Measurements from ENCODE around the gene RAP1GAP2.
A peak's percentile ranks its signal among the peaks of the same experiment; 100 is the strongest.

Gene RAP1GAP2

GRCh38 chr17:2802574-2802973, 6.3 kb downstream of the RAP1GAP2 start:
- H3K4me1 ChIP-seq (ENCODE audit: control insufficient read depth, insufficient read depth, low read length), result peaks cover 12% of the 10 kb centered on the region
- H3K36me3 ChIP-seq (ENCODE audit: control insufficient read depth, insufficient read depth, low read length), result no peaks in the 10 kb centered on the region
- no peaks in the 10 kb centered on the region for H3K27me3 ChIP-seq (ENCODE audit: control insufficient read depth, insufficient read depth, low read length)
- H3K9ac ChIP-seq (ENCODE audit: low read depth, low read length), result no peak overlapping the region
- H3K27ac ChIP-seq (ENCODE audit: low read depth, low read length), result no peak overlapping the region
- H3K4me3 ChIP-seq (ENCODE audit: low read depth, low read length), result no peak overlapping the region
- H3K9me3 ChIP-seq (ENCODE audit: control insufficient read depth, insufficient read depth, low read length), result no peaks in the 10 kb centered on the region

DNA sequence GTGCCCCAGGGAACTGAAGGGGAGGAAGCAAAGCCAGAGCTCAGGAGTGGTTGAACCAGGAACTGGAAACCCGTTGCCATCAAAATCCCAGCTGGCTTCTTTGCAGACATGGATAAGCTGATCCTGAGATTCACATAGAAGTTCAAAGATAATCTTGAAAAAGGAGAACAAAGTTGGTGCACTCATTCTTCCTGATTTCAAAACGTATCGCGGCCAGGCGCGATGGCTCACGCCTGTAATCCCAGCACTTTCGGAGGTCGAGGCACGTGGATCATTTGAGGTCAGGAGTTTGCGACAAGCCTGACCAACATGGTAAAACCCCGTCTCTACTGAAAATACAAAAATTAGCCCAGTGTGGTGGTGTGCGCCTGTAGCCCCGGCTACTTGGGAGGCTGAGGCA, 7.1 kb downstream of the RAP1GAP2 start:
- peaks cover 5% of the 10 kb centered on the region for H3K4me1 ChIP-seq (ENCODE audit: control insufficient read depth, insufficient read depth, low read length)
- no peaks in the 10 kb centered on the region for H3K36me3 ChIP-seq (ENCODE audit: control insufficient read depth, insufficient read depth, low read length)
- H3K27me3 ChIP-seq (ENCODE audit: control insufficient read depth, insufficient read depth, low read length), result no peaks in the 10 kb centered on the region
- H3K4me3 ChIP-seq (ENCODE audit: low read depth, low read length), result no peak overlapping the region
- H3K9ac ChIP-seq (ENCODE audit: low read depth, low read length), result no peak overlapping the region
- no peak overlapping the region for H3K27ac ChIP-seq (ENCODE audit: low read depth, low read length)
- no peaks in the 10 kb centered on the region for H3K9me3 ChIP-seq (ENCODE audit: control insufficient read depth, insufficient read depth, low read length)

DNA sequence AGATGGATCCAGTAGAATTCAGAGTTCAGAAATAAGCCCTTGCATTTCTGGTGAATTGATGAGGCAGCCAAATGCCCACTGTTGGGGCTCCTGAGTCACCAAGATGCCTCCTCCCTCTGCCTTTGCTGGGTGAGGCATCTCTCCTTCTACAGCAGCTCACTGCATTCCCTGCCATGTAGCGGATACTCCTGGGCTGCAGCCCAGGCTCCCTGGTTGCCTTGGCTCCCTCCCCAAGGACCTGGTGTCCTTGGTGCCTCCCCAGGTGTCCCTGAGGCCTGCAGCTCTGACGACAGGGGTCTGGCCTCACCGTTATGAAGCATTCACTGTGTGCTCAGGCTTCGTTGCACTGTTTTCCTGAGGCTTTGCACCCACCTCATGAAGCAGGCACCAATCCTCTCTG, 7.7 kb downstream of the RAP1GAP2 start:
- Histone ChIP-seq H3K27me3 (ENCODE audit: control insufficient read depth, insufficient read depth, low read length) (no peaks in the 10 kb centered on the region), H3K36me3 (ENCODE audit: control insufficient read depth, insufficient read depth, low read length) (no peaks in the 10 kb centered on the region), H3K27ac (ENCODE audit: low read depth, low read length) (no peak overlapping the region), H3K9ac (ENCODE audit: low read depth, low read length) (no peak overlapping the region), H3K4me1 (ENCODE audit: control insufficient read depth, insufficient read depth, low read length) (peaks cover 2% of the 10 kb centered on the region), H3K4me3 (ENCODE audit: low read depth, low read length) (no peak overlapping the region), H3K9me3 (ENCODE audit: control insufficient read depth, insufficient read depth, low read length) (no peaks in the 10 kb centered on the region)

- H3K36me3 ChIP-seq (ENCODE audit: control insufficient read depth, insufficient read depth, low read length), result no peaks in the 10 kb centered on the region
- H3K4me3 ChIP-seq (ENCODE audit: low read depth, low read length), result no peak overlapping the region
- H3K9me3 ChIP-seq (ENCODE audit: control insufficient read depth, insufficient read depth, low read length), result no peaks in the 10 kb centered on the region
- no peaks in the 10 kb centered on the region for H3K4me1 ChIP-seq (ENCODE audit: control insufficient read depth, insufficient read depth, low read length)
- no peak overlapping the region for H3K9ac ChIP-seq (ENCODE audit: low read depth, low read length)
- no peak overlapping the region for H3K27ac ChIP-seq (ENCODE audit: low read depth, low read length)
- H3K27me3 ChIP-seq (ENCODE audit: control insufficient read depth, insufficient read depth, low read length), result no peaks in the 10 kb centered on the region
Observed at GRCh38 chr17:2804912-2805311, 8.7 kb downstream of the RAP1GAP2 start.

DNA sequence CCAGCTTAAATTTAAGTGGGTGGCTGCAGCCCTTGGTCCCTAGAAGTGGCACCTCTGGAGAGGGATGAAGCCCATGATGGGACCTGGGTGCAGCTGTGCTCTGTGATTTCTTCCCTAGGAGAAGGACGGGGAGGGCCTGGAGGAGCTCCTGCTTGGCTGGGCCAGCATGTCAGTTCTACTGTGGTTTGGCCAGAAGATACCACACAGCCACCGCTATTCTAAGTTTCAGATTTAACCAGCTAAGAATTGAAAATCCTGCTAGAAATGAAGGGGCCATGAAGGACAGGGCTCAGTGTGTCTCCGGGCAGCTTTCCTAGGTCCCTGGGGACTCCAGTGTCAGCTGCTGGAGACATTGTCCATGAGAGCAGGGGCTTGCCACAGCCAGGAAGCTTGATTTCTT, 9.7 kb downstream of the RAP1GAP2 start:
- H3K36me3 ChIP-seq (ENCODE audit: control insufficient read depth, insufficient read depth, low read length), result no peaks in the 10 kb centered on the region
- H3K27ac ChIP-seq (ENCODE audit: low read depth, low read length), result no peak overlapping the region
- no peaks in the 10 kb centered on the region for H3K9me3 ChIP-seq (ENCODE audit: control insufficient read depth, insufficient read depth, low read length)
- H3K4me3 ChIP-seq (ENCODE audit: low read depth, low read length), result no peak overlapping the region
- H3K27me3 ChIP-seq (ENCODE audit: control insufficient read depth, insufficient read depth, low read length), result no peaks in the 10 kb centered on the region
- no peaks in the 10 kb centered on the region for H3K4me1 ChIP-seq (ENCODE audit: control insufficient read depth, insufficient read depth, low read length)
- H3K9ac ChIP-seq (ENCODE audit: low read depth, low read length), result no peak overlapping the region

- Histone ChIP-seq H3K9ac (ENCODE audit: low read depth, low read length) (no peak overlapping the region), H3K4me3 (ENCODE audit: low read depth, low read length) (no peak overlapping the region), H3K27ac (ENCODE audit: low read depth, low read length) (no peak overlapping the region), H3K4me1 (ENCODE audit: control insufficient read depth, insufficient read depth, low read length) (no peaks in the 10 kb centered on the region), H3K36me3 (ENCODE audit: control insufficient read depth, insufficient read depth, low read length) (no peaks in the 10 kb centered on the region), H3K9me3 (ENCODE audit: control insufficient read depth, insufficient read depth, low read length) (no peaks in the 10 kb centered on the region), H3K27me3 (ENCODE audit: control insufficient read depth, insufficient read depth, low read length) (no peaks in the 10 kb centered on the region)
Observed at GRCh38 chr17:2808367-2809335, 12.4 kb downstream of the RAP1GAP2 start.

GRCh38 chr17:2809337-2809736, 13.1 kb downstream of the RAP1GAP2 start:
- Histone ChIP-seq H3K4me1 (ENCODE audit: control insufficient read depth, insufficient read depth, low read length) (no peaks in the 10 kb centered on the region), H3K9me3 (ENCODE audit: control insufficient read depth, insufficient read depth, low read length) (no peaks in the 10 kb centered on the region), H3K9ac (ENCODE audit: low read depth, low read length) (no peak overlapping the region), H3K4me3 (ENCODE audit: low read depth, low read length) (no peak overlapping the region), H3K27ac (ENCODE audit: low read depth, low read length) (no peak overlapping the region), H3K27me3 (ENCODE audit: control insufficient read depth, insufficient read depth, low read length) (no peaks in the 10 kb centered on the region), H3K36me3 (ENCODE audit: control insufficient read depth, insufficient read depth, low read length) (no peaks in the 10 kb centered on the region)

DNA sequence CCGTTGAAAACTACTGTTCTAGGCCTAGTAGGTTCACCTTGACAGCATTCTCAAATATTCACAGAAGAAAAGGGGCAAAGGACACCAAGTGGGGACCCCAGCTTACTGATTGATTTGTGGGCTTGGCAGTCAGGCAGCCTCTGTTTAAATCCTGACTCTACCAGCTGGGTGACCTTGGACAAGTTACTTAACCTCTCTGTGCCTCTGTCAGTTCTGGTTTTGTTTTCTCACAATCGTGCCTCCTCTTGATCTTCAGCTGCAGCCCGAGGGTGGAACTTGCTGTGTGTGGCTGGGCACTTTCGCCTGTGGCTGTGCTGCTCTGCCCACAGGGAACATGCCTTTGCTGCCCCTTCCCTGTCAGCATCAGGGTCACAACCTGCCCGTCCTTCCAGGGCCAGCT, 17.8 kb downstream of the RAP1GAP2 start:
- H3K4me1 ChIP-seq (ENCODE audit: control insufficient read depth, insufficient read depth, low read length), result no peaks in the 10 kb centered on the region
- H3K27me3 ChIP-seq (ENCODE audit: control insufficient read depth, insufficient read depth, low read length), result no peaks in the 10 kb centered on the region
- H3K27ac ChIP-seq (ENCODE audit: low read depth, low read length), result no peak overlapping the region
- no peaks in the 10 kb centered on the region for H3K36me3 ChIP-seq (ENCODE audit: control insufficient read depth, insufficient read depth, low read length)
- H3K9ac ChIP-seq (ENCODE audit: low read depth, low read length), result no peak overlapping the region
- H3K9me3 ChIP-seq (ENCODE audit: control insufficient read depth, insufficient read depth, low read length), result no peaks in the 10 kb centered on the region
- no peak overlapping the region for H3K4me3 ChIP-seq (ENCODE audit: low read depth, low read length)

- peak overlapping the region; percentile 20 for H3K27ac ChIP-seq (ENCODE audit: low read depth, low read length)
- no peaks in the 10 kb centered on the region for H3K4me1 ChIP-seq (ENCODE audit: control insufficient read depth, insufficient read depth, low read length)
- H3K27me3 ChIP-seq (ENCODE audit: control insufficient read depth, insufficient read depth, low read length), result no peaks in the 10 kb centered on the region
- no peak overlapping the region for H3K9ac ChIP-seq (ENCODE audit: low read depth, low read length)
- H3K9me3 ChIP-seq (ENCODE audit: control insufficient read depth, insufficient read depth, low read length), result no peaks in the 10 kb centered on the region
- H3K36me3 ChIP-seq (ENCODE audit: control insufficient read depth, insufficient read depth, low read length), result no peaks in the 10 kb centered on the region
- no peak overlapping the region for H3K4me3 ChIP-seq (ENCODE audit: low read depth, low read length)
Observed at GRCh38 chr17:2814481-2815341, 18.5 kb downstream of the RAP1GAP2 start.

- Histone ChIP-seq H3K36me3 (ENCODE audit: control insufficient read depth, insufficient read depth, low read length) (no peaks in the 10 kb centered on the region), H3K4me1 (ENCODE audit: control insufficient read depth, insufficient read depth, low read length) (no peaks in the 10 kb centered on the region), H3K4me3 (ENCODE audit: low read depth, low read length) (no peak overlapping the region), H3K27me3 (ENCODE audit: control insufficient read depth, insufficient read depth, low read length) (no peaks in the 10 kb centered on the region), H3K9ac (ENCODE audit: low read depth, low read length) (no peak overlapping the region), H3K27ac (ENCODE audit: low read depth, low read length) (no peak overlapping the region), H3K9me3 (ENCODE audit: control insufficient read depth, insufficient read depth, low read length) (no peaks in the 10 kb centered on the region)
Observed at GRCh38 chr17:2815781-2816185, 19.5 kb downstream of the RAP1GAP2 start.

DNA sequence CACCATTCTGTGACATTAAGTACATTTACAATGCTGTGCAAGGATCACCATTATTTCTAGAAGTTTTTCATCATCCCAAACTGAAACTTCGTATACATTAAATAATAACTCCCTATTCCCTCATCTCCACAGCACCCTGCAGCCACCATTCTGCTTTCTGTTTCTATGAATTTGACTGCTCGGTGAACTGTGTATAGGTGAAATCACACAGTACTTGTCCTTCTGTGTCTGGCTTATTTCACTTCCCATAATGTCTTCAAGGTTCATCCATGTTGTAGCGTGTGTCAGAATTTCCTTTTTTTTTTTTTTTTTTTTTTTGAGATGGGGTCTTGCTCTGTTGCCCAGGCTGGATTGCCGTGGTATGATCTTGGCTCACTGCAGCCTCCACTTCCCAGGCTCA, 20.4 kb downstream of the RAP1GAP2 start:
- H3K9ac ChIP-seq (ENCODE audit: low read depth, low read length), result no peak overlapping the region
- H3K4me1 ChIP-seq (ENCODE audit: control insufficient read depth, insufficient read depth, low read length), result no peaks in the 10 kb centered on the region
- no peaks in the 10 kb centered on the region for H3K9me3 ChIP-seq (ENCODE audit: control insufficient read depth, insufficient read depth, low read length)
- H3K4me3 ChIP-seq (ENCODE audit: low read depth, low read length), result no peak overlapping the region
- no peaks in the 10 kb centered on the region for H3K36me3 ChIP-seq (ENCODE audit: control insufficient read depth, insufficient read depth, low read length)
- H3K27me3 ChIP-seq (ENCODE audit: control insufficient read depth, insufficient read depth, low read length), result no peaks in the 10 kb centered on the region
- no peak overlapping the region for H3K27ac ChIP-seq (ENCODE audit: low read depth, low read length)
